NCI-H524 treated with DMSO at 0.1 percent for 48 hours (cell line): ENCODE data around the gene OSBPL10.
"Not testable (repeated sequence)": the region's sequence is repeated elsewhere in the genome, so short reads cannot be mapped to it uniquely, and the experiment has no call there.

Experiments
- DNase-seq: peaks from one replicate; lab custom pipeline; 2025; lab: John Stamatoyannopoulos, UW

Gene OSBPL10

GRCh38 chr3:31813197-31813596 is 167.9 kb downstream of the OSBPL10 start:
- DNase-seq, result no peak

DNA sequence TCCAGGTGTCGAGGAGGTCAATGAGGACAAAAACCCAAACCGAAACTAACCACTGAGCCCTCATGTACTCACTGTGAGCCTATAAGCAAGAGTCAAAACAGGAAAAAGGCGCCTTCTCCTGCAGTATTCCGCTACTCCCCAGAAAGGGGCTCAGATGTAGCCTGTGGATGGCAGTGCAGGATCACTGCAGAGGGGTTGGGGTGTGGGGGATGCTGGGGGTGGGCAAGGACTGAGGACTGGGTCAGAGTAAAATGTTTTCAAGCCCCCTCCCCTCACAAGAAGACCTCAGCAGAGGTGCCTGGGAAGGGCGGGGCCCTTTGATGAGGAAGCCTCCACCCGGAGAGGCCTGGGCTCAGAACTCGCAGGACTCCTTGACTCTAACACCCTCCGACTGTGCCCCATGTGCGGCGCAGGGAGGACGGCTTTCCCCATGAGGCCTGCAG is 170.1 kb downstream of the OSBPL10 start:
- no peak for DNase-seq

DNA sequence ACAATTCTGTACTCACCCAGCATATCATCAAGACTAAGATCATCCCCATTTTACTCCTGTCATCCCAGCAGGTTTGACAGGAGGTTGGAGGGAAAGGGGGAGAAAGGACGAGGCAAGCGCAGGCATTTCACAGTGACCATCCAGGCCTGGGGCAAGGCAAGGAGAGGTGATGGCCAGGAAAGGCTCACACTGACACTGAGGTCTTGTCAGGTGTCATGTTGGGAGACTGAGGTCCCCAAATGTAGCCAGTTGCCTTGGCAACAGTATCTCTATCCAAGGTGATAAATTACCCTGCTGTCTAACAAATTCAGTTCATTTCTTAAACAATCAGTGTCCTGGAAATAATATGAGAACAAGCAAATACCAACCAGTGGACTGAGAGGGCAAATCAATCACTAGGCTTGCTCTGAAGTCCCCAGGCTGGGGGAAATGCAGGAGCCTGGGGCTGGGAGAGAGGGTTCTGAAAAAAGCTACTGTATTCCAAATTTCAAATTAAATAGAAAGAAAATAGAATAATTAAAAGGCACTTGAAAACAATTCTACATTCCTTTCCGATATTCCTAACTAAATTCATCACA is 172.8 kb downstream of the OSBPL10 start:
- no peak for DNase-seq

GRCh38 chr3:31804251-31805051 is 176.6 kb downstream of the OSBPL10 start:
- DNase-seq, result no peak

DNA sequence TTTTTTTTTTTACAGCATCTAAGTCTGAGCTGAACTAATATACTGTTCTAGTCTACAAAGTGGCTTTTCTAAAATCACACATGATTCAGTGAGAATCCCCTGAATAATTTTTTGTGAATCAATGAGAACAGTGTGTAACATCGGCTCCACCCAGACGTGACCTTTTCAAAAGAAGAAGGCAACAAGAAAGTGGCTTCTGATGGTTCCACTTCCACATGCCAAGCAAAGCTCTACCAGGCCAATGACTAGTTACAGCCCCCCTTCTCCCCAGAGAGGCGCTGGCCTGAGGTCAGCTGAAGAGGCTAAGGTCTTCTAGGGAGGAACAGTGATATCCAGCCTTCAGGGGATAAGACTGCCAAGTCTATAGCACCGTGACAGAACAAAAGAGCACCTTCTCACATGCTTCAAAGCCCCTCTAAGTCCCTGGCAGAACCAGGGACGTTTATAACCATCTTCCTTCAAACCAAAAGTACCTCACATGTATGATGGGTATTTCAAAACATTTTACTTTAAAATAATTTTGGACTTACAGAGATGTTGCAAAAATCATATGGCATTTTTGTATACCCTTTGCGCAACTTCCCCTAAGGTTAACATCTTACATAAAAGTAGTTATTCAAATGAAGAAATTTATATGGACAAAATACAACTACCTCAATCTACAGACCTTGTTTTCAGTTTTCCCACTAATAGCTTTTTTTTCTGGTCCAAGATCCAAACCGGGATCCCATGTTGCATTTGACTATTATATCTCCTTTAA is 177.9 kb downstream of the OSBPL10 start:
- no peak for DNase-seq

DNA sequence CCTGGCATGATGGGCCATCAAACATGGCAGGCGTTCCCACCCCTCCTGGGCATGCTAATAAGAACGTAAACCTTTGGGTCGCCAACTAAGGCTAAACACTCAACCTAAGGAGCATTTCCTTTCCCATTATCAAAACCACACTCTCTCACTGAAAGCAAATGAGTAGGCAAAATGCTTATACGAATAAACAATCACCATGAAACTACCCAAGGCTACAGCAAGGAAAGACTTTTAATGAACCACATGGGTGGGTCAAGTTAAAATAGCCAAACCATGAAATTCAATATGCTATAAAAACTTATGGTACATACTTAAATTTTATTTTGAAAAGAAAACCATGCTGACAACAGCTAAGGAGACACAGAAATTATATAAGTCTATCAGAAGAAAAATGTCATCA is 180.6 kb downstream of the OSBPL10 start:
- no peak for DNase-seq

DNA sequence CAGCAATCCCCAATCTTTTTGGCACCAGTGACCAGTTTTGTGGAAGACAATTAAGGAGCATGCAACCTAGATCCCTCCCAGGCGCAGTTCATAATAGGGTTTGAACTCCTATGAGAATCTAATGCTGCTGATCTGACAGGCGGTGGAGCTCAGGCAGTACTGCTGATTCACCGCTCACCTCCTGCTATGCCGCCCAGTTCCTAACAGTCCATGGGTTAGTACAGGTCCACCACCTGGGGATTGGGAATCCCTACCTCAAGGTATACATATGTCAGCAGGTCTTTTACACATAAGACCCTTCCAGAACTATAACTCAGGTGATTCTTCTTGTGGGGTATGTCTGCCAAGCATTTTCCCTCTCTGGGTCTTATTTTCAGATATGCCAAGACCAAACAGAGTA is 182.2 kb downstream of the OSBPL10 start:
- DNase-seq, result no peak

DNA sequence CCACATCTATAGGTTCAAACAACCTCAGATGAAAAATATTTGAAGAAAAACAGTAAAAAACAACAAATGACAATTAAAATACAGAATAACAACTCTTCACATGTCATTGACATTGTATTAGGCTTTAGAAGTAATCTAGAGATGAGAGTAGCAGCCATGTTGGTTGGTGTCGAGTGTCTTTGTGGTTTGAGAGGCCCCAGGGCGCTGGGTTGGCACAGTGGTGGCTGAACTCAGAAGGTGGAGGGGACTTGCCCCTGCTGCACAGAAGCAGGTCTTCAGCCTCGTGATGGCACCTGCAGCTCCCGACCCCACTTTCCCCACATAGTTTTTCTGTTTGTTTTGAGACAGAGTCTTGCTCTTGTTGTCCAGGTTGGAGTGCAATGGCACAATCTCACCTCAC is 187.2 kb downstream of the OSBPL10 start:
- no peak for DNase-seq

DNA sequence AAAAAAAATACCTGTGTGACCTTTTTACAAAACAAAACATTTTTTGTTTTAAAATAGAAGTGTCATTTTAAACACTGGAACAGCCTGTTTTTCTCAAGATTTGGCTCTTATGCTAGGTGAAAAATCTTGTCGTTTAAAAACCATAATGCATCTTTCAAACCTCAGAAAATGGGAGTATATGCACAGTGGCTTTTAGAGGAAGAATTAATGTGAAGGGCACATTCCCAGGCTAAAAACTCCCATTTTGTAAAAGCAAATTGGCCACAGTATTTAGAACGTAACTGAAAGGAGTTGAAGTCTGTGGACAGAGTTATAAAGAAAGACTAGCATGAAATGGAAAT is 190.0 kb downstream of the OSBPL10 start:
- no peak for DNase-seq

GRCh38 chr3:31790193-31791089 is 190.6 kb downstream of the OSBPL10 start:
- peak; percentile 94 for DNase-seq

DNA sequence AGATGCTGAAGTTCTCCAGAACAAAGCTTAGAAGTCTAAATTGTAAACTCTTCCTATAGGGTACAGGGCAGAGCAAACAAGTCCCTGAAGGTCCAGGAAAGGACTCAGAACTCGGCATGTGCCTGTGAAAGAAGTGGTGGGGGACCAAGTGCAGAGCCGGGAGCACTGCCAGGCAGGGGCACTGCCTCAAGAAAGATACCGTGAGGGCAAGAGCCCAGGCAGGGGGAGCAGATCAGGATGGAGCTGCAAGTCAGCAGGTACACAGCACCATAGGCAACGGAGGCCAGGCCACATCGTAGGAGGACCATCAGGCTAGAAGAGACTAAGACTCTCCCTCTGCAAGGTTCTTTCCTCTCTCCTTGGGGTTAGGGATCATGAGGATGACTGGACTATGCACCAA is 191.6 kb downstream of the OSBPL10 start:
- DNase-seq, result no peak

DNA sequence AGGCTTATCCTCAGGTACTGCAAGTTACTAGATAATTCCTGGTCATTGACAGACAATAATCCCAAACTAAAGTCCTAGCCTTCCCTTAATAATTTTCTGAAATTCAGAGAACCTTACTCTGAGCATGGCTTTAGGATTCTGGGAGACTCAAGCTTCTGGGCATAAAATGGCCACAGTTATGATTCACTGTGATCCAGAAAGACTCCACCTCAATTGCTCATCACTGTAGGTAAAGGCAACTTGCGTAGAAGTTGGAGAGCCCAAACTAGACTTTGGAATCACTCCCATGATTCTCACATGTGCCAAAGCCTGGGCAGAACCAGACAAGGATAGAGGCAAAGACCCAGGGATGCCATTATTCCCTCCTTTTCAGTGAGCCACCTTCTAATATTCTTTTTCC is 195.3 kb downstream of the OSBPL10 start:
- no peak for DNase-seq

DNA sequence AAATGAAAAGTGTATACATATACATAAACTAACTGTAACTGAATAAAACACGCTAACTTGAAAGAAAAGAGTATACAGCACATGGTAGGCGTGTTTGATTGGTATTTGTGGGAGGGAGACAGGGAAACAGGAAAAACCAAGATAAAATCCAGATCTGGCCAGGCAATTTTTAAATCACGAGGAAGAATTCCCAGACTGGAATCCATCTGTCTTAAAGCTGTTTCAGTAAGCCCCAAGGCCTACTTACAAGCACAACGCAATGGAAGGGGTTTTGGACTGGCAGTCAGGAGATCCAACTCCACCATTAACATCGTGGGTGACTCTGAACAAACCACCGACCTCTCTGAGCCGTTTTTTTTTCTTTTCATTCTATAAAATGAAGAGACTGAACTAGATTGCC is 195.8 kb downstream of the OSBPL10 start:
- no peak for DNase-seq

- not testable (repeated sequence) for DNase-seq
Observed at GRCh38 chr3:31783851-31784250, 197.2 kb downstream of the OSBPL10 start.

DNA sequence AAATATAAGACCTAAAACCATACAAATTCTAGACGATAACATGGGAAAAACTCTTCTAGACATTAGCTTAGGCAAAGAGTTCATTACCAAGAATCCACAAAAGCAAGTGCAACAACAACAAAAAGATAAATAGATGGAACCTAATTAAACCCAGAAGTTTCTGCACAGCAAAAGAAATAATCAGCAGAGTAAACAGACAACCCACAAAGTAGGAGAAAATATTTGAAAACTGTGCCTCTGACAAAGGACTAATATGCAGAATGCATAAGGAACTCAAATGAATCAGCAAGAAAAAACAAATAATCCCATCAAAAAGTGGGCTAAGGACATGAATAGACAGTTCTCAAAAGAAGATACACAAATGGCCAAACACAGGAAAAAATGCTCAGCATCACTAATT is 198.8 kb downstream of the OSBPL10 start:
- not testable (repeated sequence) for DNase-seq

GRCh38 chr3:31779514-31779913 is 201.5 kb downstream of the OSBPL10 start:
- no peak for DNase-seq

DNA sequence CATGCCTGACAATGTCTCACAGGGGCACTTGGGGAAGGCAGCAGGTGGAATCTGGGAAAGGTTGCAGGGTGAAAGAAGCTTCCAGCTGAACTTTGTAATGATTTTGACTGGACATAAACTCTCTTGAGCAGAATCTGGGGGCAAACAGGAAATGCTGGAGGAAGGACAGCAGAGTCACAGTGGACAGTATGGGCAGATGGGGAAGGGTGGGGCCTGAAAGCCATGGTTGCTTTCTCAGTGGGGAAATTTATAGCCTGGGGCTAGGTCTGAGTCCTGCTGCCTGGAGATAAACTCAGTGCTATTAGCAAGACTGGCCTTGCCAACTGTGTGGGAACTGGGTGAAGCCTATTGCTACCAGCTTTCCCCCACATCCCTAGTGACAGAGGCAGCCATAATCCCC is 203.2 kb downstream of the OSBPL10 start:
- no peak for DNase-seq

DNA sequence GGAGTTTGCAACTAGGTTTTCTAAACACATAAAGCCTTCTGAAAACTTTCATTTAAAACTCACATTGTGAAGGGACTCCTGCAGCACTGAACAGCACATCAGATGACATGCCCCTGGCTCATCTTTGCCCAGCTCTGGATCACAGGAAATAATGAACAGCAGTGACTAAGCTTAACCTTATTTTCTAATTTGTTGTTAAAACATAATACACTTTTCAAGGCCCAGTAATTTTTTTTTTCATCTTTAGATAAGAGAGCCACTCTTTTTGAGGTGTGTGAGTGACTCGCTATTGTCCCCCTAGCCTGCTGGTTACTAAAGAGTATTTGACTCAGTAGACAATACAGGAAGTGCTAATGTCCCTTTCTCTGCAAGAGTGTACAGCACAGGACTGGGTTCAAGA is 204.0 kb downstream of the OSBPL10 start:
- no peak for DNase-seq

- DNase-seq, result no peak
Observed at GRCh38 chr3:31776016-31776415, 205.0 kb downstream of the OSBPL10 start.

DNA sequence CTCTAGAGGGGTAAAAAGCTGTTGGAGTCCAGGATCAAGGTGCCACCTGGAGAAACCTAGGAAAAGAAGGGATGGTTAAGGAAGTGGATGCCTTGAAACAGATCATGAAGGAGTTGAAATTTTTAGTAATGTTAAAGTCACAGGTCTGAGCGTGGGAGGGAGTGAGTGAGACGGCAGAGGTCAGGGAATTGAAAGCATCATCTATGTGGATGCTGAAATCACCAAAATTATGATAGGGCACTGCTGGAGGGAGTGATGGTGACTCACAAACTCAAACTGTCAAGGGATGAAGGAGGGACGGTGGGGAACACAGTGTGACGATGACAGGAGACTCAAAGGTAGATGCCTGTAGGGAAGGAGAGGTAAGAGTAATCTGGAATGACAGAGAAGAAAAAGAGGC is 205.7 kb downstream of the OSBPL10 start:
- no peak for DNase-seq

GRCh38 chr3:31772758-31773473 is 208.1 kb downstream of the OSBPL10 start:
- no peak for DNase-seq
